Ascending aorta (tissue), 2 donors: ENCODE data around the gene WNK2. TPM values are rescaled to one million over a fixed set of nuclear protein-coding genes. Genes with fewer than 3 reads are reported as not detected.

Experiments
- DNase-seq, 2 donors: peaks; one replicate each; pipeline ENCODE4 v3.0.0-alpha.2; 2019; ENCODE audit warnings: low spot score in 2 of 2
- H3K27ac ChIP-seq, 2 donors: fragments of 200-600 bp; sonication (generic); one replicate each; pipeline ENCODE4 v1.5.1; 2016 to 2017; ENCODE audit warnings: mild to moderate bottlenecking in 1 of 2
- H3K27me3 ChIP-seq: fragments of 200-600 bp; sonication (generic); one replicate; pipeline ENCODE4 v1.5.1; 2017
- H3K36me3 ChIP-seq, 2 donors: fragments of 200-600 bp; sonication (generic); one replicate each; pipeline ENCODE4 v1.5.1; 2016
- H3K4me1 ChIP-seq, 2 donors: fragments of 200-600 bp; sonication (generic); one replicate each; pipeline ENCODE4 v1.5.1; 2016 to 2017; ENCODE audit warnings: mild to moderate bottlenecking in 1 of 2
- H3K4me3 ChIP-seq, 2 donors: fragments of 200-600 bp; sonication (generic); one replicate each; pipeline ENCODE4 v1.5.1; 2016 to 2017; ENCODE audit warnings: mild to moderate bottlenecking in 1 of 2
- H3K9me3 ChIP-seq, 2 donors: fragments of 200-600 bp; sonication (generic); one replicate each; pipeline ENCODE4 v1.5.1; 2016
- intact Hi-C: fragments of 100-400 bp; cut with DNase I; formaldehyde crosslinking; loops from one replicate; pipeline ENCODE4 v1.15.1; 2023
- total RNA-seq: library from RNA; depleted of rRNA; stranded (reverse); fragments of >200 nt; gene quantifications from one replicate; pipeline ENCODE4 v1.1.0, GENCODE V29; 2016
- TF ChIP-seq, protein P1 (sequence below), 3 experiments: fragments of 200-600 bp in 2 of 3; fragments of 450-650 bp in 1 of 3; sonication (generic) in 2 of 3; IDR thresholded peaks; one replicate each; pipeline ENCODE4 v1.5.1; 2016 to 2019; ENCODE audit warnings: antibody characterized with exemption in 3 of 3, mild to moderate bottlenecking in 1 of 3, moderate library complexity in 1 of 3

Gene WNK2
- total RNA-seq, 1 donor from 2014 or later, result not detected

DNA sequence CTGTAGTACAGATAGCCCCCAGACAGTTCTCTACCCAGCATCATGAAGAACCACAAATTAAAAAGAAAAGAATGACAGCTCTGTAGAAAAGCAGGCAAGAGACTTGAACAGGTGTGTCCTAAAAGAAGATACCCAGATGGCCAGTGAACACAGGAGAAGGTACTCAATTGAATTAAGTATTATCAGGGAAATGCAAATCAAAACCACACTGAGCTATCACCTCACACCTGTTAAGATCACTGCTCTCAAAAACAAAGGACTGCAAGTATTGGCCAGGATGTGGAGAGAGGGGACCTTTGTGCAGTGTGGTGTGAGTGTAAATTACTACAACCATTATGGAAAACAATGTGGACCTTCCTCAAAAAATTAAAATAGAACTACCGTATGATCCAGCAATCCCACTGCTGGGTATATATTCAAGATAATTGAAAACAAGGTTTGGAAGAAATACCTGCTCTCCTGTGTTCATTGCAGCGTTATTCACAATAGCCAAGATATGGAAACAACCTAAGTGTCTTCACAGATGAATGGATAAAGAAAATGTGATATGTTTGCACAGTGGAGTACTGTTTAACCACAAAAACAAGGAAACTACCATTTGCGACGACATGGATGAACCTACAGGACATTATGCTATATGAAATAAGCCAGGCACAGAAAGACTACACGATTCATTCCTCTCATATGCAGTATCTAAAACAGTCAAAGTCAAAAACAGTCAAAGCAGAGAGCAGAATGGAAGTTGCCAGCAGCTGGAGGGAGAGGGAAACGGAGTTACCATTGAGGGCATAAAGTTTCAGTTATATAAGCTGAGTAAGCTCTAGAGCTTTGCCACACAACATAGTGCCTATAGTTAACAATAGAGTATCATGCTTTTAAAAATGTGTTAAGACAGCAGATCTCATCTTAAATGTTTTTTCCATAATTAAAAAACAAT, 102.6 kb downstream of the WNK2 start:
- no peaks in the 10 kb centered on the region for H3K27me3 ChIP-seq
- intact Hi-C loops, result no loop called here
- no peak for DNase-seq
- H3K4me1 ChIP-seq, result no peaks in the 10 kb centered on the region
- H3K9me3 ChIP-seq, result no peaks in the 10 kb centered on the region
- no peak overlapping the region for H3K27ac ChIP-seq
- H3K36me3 ChIP-seq, result no peaks in the 10 kb centered on the region
- TF ChIP-seq, protein P1, sequence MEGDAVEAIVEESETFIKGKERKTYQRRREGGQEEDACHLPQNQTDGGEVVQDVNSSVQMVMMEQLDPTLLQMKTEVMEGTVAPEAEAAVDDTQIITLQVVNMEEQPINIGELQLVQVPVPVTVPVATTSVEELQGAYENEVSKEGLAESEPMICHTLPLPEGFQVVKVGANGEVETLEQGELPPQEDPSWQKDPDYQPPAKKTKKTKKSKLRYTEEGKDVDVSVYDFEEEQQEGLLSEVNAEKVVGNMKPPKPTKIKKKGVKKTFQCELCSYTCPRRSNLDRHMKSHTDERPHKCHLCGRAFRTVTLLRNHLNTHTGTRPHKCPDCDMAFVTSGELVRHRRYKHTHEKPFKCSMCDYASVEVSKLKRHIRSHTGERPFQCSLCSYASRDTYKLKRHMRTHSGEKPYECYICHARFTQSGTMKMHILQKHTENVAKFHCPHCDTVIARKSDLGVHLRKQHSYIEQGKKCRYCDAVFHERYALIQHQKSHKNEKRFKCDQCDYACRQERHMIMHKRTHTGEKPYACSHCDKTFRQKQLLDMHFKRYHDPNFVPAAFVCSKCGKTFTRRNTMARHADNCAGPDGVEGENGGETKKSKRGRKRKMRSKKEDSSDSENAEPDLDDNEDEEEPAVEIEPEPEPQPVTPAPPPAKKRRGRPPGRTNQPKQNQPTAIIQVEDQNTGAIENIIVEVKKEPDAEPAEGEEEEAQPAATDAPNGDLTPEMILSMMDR (IDR thresholded peaks at IDR 0.05), result no peak
- no peak overlapping the region for H3K4me3 ChIP-seq

DNA sequence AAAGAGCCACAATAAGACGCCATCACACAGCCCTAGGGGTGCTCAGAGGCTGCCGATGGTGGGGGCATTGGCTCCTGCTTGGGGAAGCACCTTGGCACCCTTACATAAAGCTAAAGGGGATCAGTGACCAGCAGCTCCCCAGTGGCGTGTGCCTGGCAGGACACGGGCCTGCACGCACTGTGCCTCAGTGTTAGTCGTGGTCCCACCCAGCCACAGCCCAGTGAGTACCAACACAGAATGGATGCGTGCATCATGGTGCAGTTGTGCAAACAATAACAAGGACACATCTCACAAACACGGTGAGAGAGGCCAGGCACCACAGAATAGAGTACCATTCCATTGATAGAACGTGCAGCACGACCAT, 103.2 kb downstream of the WNK2 start:
- Histone ChIP-seq H3K27ac (no peak overlapping the region), H3K9me3 (no peaks in the 10 kb centered on the region), H3K4me1 (no peaks in the 10 kb centered on the region), H3K4me3 (no peak overlapping the region), H3K27me3 (no peaks in the 10 kb centered on the region), H3K36me3 (no peaks in the 10 kb centered on the region)
- no peak for DNase-seq
- TF ChIP-seq, protein P1 (IDR thresholded peaks at IDR 0.05), result no peak
- intact Hi-C loops, result no loop called here

DNA sequence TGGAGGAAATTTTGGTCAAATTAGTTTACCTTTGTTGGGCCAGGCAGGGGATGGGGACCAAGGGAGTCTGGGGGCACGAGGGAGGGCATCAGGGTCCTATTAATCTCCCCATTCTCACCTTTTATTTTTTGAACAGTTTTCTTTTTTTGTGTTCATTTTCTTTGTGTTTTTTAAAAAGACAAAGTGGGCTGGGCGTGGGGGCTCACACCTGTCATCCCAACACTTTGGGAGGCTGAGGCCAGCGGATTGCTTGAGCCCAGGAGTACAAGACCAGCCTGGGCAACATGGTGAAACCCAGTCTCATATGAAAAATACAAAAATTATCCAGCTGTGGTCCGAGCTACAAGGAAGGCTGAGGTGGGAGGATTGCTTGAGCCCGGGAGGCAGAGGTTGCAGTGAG, 103.7 kb downstream of the WNK2 start:
- H3K4me3 ChIP-seq, result no peak overlapping the region
- no peaks in the 10 kb centered on the region for H3K9me3 ChIP-seq
- H3K27ac ChIP-seq, result no peak overlapping the region
- H3K36me3 ChIP-seq, result no peaks in the 10 kb centered on the region
- no peaks in the 10 kb centered on the region for H3K4me1 ChIP-seq
- no peaks in the 10 kb centered on the region for H3K27me3 ChIP-seq
- intact Hi-C loops, result no loop called here
- no peak for DNase-seq
- TF ChIP-seq, protein P1 (IDR thresholded peaks at IDR 0.05), result no peak

DNA sequence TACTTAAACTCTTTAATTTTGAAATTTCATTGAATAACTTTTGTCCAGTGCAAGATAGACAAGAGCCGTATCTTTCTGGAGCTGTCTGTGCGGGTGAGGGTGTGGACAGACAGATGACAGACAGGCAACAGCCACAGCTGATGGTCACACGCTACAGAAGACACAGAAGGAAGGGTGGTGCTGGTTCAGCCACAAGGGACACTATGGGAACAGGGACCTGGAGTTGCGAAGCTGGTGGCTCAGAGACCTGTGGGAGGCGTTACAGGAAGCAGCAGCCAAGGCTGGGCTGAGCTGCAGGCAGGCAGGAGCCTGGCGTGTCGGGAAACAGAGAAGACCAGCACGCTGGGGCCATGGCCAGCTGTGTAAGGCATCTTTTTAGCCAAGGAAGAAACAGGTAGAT, 104.4 kb downstream of the WNK2 start:
- no peaks in the 10 kb centered on the region for H3K9me3 ChIP-seq
- DNase-seq, result no peak
- intact Hi-C loops, result no loop called here
- no peak overlapping the region for H3K4me3 ChIP-seq
- H3K36me3 ChIP-seq, result no peaks in the 10 kb centered on the region
- no peaks in the 10 kb centered on the region for H3K4me1 ChIP-seq
- H3K27me3 ChIP-seq, result no peaks in the 10 kb centered on the region
- no peak overlapping the region for H3K27ac ChIP-seq
- TF ChIP-seq, protein P1 (IDR thresholded peaks at IDR 0.05), result no peak

DNA sequence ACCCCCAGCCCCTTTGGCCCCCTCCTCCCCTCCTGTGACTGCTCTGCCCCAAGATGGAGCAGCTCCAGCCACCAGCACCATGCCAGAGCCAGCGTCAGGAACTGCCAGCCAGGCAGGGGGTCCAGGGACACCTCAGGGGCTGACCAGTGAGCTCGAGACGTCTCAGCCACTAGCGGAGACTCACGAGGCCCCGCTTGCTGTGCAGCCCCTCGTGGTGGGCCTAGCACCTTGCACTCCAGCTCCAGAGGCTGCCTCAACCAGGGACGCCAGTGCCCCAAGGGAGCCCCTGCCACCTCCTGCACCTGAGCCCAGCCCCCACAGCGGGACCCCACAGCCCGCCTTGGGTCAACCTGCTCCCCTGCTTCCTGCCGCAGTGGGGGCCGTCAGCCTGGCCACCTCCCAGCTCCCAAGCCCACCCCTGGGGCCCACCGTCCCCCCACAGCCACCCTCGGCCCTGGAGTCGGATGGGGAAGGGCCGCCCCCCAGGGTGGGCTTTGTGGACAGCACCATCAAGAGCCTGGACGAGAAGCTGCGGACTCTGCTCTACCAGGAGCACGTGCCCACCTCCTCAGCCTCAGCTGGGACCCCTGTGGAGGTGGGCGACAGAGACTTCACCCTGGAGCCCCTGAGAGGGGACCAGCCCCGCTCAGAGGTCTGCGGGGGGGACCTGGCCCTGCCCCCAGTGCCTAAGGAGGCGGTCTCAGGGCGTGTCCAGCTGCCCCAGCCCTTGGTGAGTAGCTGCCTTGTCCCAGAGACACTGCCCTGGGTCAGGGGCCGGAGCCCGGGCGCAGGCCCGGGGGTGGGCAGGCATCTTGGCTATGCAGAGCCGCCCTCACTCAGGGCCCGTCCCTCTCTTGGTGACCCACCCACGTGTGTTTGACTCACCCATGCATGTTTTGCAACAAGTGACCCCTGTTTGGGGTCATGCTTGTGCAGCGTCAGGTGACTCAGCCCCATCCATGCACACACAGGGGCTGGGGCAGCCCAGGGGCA, 105.2 kb downstream of the WNK2 start:
- no peaks in the 10 kb centered on the region for H3K4me1 ChIP-seq
- intact Hi-C loops, result no loop called here
- no peak for DNase-seq
- H3K36me3 ChIP-seq, result no peaks in the 10 kb centered on the region
- H3K27ac ChIP-seq, result no peak overlapping the region
- no peaks in the 10 kb centered on the region for H3K9me3 ChIP-seq
- H3K4me3 ChIP-seq, result no peak overlapping the region
- TF ChIP-seq, protein P1 (IDR thresholded peaks at IDR 0.05), result no peak
- H3K27me3 ChIP-seq, result no peaks in the 10 kb centered on the region
